Right kidney (tissue), 1 donor: Measurements from ENCODE around the gene SF3A1.

Experiments
- DNase-seq: peaks from one replicate; pipeline ENCODE4 v3.0.0-alpha.2; 2016

Gene SF3A1

DNA sequence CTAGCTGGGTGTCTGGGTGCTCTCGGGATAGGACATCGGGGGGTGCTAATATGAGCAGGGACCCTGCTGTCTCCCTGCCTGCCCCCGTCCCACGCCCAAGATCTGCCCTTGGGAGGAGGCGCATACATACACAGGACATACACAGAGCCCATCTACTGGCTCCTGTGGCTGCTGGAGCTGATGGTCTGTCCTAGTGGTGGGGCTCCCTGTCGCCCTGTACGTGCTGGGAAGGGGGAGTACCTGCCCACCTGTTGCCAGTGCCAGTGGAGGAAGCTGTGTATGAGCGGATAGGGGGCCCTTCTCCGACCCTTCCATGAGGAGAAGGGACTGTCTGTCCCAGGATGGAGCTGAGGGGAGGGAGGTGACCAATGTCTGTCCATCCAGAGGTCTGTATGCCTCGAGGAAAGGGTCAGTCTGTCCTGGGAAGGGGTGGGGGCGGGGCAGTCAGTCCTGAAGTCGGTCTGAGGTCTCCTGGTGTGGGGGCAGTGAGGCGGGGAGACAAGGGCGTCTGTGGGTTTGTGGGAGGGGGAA, 30.9 kb downstream of the SF3A1 start:
- no peak for DNase-seq

DNA sequence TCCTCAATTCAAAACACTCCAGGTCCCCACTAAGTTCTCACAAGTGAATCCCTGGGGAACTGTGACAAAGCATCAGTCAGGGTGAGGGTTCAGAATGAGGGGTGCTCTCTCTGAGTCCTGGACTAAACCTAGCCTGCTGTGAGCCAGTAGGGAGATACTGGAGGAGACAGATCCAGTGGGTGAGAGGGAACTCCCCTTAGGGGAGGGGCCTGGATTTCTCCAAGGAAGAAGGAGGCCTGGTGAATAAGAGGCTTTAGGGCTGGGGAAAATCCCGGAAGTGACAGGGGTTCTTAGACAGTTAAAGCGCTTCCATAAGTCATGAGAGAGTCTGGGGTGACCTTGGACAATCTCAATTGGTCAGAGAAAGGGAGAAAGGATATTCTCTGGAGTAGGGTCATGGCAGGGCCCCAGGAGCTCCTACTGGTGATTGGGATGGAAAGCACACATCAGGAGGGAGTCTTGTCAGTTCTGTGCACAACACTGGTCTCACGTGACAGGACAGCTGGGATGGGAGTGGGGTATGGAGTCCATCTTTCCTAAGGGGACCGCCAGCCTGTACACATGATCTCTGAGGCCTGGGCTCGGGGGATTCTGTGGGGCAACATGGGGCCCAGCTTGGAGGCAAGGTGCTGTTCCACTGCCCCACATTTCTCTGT, 31.5 kb downstream of the SF3A1 start:
- DNase-seq = no peak

DNA sequence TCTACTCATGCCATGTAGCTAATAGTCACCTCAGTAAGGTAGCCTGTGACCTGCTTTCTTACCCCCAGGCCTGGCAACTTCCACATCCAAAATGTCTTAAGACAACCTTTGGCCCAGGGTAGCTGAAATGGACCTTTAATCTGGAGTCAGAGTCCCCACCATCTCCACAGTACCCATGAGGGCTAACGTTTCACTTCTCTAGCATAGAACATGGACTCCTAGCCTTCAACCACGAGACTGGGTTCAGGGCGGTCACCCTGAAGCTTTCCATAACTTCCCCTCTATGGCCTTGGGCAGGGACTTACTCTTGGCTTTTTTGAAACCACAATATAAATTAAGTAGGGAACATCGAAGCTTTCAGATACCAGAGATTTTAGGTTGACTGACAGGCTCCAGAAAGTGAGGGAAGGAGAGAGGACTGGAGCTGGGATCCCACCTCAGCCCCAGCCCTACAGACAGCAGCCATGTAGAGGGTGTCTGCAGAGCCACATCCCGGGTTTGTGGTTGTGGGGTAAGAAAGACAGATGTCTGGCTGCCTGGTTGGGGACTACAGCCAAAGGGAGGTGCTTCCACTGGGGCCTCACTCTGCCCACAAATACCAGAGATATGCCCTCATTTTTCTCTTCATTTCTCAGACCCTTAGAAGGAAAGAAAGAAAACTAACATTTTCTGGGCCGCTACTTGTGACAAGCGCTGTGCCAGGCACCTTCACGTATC, 32.5 kb downstream of the SF3A1 start:
- no peak for DNase-seq

DNA sequence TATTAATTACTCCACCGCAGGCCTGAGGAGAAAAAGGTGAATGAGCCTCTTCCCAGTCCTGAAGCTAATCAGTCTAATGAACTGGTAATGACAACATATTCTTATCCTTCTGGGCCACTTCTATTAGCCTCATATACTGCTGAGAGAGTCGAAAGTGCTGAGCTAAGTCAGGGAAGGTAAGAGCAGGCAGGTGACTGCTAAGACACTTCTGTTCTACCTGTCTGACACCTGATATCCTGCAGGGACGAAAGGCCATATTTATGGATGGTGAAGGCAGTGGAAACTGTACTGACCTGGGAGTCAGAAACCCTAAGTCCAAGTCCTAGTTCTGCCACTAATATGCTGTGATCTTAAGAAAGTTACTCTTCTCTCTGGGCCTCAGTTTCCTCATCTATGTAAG, 33.4 kb downstream of the SF3A1 start:
- no peak for DNase-seq

DNA sequence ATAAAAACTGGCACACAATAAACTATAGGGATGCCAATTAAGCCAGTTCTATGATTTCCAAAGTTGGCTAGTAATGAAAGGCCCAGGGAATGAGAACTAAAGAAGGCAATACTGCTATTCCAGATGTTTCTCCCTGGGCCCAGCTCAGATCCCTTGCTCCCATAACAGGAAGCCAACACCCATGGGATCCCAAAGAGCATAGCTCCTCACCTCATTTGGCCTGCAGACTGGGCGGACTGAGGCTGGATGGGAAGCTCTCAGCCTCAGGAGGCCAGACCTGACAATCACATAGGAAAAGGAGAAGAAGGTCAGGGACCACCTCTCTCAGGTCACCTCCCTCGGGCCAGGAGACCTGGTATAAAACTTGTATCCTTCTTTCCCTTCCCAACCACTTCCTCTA, 35.2 kb downstream of the SF3A1 start:
- DNase-seq = no peak

DNA sequence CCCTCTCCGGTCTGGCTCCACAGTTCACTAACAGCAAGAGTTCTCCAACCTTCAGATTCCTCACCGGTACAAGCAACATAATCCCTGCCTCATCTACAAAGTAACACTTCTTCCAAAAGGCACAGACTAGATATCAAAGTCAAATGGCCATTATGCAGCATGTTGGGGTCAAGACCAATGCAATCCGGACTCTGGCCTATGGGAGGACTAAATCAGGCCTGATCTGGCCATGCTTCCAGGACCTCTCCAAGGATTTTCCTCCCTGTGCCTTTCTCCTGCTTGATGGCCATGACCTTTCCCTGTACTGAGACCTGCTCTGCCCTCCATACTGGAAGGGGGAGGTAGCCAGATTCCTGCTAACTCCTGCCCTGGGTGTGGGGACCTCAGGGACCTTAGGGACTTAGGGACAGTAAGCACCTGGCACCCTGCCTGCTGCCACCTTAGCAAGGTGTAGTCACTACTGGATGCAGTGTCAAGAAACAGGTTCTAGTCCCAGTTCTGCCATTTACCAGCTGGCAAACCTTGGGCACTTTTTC, 36.6 kb downstream of the SF3A1 start:
- no peak for DNase-seq

DNA sequence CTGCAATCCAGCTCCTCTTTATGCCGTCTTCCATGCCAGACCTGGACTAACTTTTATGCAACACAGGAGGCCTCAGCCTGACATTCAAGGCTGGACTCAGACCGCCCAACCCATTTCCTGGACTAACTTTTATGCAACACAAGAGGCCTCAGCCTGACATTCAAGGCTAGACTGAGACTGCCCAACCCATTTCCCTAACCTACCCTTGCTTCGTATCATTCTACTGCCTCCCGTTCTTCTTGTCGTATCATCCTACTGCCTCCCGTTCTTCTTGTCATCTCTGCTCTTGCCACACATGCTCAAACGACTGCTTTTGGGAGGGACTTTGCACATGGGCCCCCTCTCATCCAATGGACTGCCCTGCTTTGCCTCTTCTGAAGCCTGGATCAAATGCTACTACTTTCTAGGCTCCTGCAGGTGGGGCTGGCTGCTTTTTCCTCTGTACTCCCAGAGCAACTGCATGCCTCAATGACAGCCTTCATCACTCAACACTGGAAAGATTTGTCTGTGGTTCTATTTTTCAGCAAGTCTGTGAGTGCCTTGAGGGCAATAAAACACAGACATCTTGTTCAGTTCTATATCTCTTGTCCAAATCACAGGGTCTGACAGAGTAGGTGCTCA, 37.8 kb downstream of the SF3A1 start:
- no peak for DNase-seq

DNA sequence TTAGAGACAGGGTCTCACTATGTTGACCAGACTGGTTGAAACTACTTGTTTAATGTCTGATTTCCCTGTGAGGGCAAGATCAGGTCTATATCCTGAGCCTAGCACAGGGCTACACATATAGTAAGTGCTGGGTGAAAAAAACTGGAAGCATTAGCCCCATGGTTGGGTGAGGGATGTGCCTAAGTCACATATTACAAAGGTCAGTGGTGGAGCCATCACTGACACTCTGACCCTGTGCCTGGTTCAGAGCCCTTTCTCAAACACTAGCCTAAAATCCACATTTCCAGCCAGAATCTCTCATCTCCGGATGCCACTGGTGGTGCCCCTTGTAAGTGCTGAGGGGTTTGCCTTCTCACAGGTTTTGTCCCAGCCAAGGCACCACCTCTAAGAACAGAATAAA, 38.9 kb downstream of the SF3A1 start:
- DNase-seq = no peak

DNA sequence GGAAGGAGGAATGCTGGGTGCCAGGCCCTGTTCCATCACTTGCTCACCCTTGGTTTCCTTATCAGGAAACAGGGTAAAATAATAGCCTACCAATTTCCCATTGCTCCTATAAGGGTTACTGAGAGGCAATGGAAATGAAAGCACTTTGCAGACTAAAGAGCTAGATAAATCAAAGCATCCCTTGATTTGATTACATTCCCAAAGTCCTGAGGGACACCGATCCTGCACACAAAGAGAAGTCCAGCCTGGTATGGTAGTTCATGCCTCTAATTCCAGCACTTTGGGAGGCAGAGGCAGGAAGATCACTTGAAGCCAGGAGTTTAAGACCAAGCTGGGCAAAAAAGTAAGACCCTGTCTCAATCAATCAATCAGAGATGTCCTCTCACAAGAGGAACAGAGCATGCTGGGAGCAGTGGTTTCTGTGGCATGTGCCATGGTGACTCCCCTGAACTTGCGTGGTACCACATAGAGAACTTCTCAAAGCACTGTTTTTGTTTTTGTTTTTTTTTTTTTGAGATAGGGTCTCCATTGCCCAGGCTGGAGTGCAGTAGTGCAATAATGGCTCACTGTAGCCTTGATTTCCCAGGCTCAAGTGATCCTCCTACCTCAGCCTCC, 40.6 kb downstream of the SF3A1 start:
- no peak for DNase-seq

DNA sequence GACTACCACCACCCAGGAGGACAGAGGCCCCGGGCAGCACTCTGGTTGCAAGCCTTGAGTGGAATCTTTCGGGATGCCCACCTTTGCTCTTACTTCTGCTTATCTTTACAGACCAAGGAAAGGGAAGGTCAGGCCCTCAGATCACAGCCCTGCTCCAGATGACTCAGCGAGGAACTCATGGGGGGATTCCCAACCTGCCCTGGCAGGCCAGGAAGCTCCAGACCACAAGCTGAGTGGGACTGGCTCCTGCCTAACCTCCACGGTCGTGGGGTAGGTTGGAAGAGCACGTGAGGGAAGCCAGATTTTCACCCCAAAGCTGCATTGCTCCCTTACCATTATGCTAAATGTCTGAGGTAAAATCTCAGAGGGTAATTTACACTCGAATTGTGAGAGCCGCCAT, 41.8 kb downstream of the SF3A1 start:
- DNase-seq = no peak

DNA sequence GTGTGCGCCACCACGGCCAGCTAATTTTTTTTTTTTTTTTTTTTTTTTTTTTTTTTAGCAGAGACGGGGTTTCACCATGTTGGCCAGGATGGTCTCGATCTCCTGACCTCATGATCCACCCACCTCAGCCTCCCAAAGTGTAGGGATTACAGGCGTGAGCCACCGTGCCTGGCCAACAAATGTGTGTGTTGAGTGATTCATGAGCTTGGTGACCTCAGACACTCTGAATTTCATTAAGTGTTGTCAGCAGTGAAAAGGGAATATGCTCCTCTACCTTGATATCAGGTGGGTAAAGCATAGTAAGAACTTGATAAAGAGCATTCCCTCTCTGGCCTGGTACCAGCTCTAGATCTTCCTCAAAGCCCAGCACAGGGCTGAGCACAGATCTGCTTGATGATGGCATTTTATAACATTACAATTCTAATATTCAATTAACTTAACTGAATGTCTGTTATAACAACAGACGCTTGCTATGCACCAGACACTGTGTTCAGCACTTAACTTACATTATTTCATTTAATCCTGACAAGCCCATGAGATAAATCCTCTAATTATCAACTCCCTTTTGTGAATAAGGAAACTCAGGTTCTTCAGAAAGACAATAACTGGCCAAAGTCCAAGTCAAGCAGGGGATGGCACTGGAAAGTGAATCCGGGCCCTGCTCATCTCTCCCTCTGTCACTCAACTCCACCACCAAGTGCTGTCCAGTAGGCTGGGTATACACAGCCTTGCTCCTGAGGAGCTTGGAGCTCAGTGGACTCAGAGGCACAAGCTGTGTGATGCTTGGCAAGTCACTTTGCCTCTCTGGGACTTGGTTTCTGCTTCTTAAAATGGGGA, 42.9 kb downstream of the SF3A1 start:
- DNase-seq = no peak

DNA sequence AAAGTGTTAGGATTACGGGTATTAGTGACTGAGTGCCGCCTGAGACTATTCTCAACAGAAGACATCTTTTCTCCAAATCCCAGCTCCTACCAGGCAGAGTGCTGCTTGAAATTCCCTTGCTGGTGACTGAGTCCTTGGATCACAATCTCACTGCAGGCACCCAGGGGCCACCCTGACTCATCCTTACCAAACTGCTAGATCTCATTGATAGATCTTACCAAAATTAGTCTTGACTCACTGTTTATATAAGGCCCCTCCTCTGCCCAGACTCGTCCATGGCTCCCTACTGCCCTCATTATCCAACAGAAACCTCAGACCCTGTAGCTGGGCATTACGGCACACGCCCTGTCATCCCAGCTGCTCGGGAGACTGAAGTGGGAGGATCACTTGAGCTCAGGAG, 44.6 kb downstream of the SF3A1 start:
- no peak for DNase-seq

DNA sequence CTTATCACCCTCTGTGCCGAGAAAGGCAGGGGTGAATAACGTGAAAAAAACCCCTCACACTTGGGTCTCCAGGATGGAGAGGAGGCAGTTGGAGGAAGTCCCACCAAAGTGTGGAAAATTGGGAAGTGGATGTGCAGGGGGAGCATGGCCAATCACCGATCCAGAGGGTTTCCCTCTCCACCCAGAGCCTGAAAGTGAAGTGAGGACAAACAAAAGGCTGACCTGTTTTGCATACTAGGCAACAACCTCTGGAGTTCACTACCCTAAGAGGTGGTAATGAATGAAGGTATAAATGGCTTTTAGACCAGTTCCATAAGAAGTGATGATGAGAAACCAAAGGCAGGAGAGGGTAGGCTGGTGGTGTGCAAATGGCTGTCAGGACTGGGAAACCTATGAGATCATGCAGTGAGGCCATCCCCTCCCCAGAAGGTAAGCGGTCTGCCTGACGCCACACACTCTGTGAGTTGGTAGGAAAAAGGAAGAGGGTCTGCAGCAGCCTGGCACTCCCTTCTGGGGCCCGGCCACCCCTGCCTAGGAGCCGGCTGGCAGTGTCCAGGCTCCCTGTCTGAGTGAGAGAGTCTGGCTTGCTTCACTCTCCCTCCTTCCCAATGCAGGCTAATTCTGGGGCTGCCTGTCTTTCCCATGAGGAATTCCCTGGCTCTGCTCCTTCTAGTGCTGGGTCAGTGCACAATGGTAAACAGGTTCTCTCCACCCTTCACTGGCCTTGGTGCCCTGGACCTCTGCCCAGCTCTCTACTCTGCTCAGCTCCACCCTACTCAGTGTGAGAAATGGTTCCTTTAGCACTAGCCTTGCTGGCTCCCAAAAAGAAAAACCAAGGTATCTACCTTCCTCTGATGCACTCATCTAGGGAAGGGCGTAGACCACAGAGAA, 45.6 kb downstream of the SF3A1 start:
- peak; percentile 67 for DNase-seq

DNA sequence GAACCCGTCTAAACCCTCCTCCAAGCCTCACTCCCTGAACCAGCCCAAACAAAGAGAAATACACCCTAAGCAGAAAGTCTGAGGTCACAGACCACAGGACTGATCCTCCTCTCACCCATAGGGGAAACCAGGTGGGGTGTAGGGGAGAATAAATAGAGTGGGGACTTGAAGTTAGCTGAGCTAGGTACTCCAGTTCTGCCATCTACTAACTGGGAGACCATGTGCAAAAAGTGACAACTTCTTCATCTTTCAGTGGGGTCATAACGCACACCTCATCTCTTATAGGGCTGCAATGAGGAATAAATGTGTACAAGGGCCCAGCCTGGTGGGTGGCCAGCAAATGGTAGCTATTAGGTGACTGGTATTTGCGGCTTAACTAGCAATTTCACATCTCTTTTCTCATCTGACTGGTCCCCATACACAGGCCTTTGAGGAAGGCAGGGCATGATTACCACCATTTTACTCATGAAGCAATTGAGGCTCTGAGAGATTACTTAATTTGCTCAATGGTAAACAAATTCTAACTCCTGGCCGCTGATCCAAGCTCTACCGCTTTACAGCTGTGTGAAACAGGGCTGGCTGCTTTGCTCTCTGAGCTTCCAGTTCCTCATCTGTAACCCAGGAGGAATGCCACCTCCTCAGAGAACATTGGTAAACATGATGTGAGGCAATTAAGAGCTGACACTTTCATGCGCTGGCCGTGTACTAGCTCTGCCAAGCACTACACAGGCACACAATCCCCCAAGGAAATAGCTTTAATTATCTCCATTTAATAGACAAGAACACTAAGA, 46.5 kb downstream of the SF3A1 start:
- DNase-seq = no peak

DNA sequence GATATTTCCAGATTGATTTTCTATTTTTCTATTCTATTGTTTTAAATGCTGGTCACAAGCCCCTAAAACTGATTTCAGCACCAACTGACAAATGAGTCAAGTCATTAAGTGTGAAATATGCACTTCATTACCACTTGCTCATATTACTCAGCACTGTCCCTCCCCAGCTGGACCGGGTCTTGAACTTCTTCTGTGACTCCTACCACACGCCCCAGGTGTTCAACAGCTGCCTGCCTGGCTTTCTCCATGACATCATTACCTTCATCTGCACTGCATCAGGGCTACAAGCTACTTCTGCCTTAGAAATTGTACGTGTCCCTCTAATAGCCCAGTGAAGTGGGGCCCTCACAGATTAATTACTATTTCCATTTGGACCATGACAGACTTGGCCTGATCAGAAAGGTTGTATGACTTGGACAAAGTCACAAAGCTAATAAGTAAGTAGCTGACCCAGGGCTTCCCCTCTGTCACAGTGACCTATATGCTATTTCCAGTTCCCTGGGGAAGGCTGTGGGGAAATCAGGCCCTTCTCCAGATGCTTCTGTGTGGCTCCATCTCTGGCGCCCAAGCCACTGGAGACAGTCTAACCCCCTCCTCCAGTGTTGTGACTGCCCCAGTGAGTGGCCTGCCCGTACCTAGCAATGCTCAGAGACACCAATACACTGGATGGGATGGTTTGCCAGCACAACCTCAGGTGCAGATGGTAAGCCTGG, 48.0 kb downstream of the SF3A1 start:
- no peak for DNase-seq

DNA sequence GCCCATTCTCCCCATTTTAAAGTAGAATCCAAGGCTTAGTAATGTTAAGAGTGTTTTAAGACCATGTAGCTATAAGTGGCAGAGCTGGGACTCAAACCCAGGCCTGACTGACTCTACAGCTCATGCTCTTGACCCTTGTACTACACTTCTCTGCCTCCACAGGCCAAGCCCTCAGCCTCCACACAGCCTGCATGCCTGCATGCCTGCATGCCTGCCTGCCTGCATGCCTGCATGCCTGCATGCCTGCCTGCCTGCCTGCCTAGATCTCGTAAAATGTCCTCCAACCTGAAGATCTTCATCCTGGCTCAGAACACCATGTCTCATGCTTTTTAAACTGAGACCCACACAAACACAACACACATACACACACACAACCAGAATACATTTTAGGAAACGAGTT, 48.6 kb downstream of the SF3A1 start:
- no peak for DNase-seq

DNA sequence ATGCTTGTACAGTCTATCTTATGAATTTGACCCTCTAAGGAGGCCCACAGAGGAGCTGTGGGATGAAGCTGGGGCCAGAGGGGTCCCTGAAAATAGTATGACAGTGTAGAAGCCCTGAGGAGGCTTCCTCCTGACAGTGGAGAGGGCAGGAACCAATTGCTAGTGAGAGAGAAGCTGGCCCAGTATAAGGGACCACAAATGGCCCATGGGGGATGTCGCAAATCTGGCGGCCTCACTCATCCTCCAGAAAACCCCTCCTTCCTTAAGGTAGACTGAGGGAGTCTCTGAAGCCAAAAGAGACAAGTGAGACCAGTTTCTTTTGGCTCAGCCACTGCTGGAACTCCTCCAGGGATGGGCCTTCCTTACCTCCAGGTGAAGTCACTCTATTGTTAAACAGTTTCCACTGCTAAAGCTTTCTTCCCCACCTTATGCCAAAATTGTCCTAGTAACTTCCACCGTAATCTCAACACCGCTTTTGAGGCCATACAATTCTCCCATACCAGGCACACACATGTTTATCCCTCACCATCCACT, 49.6 kb downstream of the SF3A1 start:
- no peak for DNase-seq

DNA sequence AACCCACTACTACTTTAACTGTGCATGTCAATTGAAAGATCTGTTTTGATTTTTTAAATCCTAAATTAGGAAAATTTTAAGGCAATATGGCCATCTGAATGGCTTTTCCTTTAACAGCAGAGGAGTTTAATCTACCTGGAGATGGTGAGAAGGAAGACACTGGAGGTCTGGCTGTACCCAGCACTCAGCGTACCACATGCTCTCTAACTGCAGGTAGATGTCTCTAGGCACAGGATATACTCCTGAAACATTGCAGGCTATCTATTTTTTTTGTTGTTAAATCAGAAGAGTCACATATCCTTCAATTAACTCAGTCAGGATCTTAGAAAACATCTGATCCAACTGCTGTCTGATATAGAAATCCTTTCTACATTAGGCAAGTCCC, 50.1 kb downstream of the SF3A1 start:
- DNase-seq = no peak
